Measurements from ENCODE around the gene PTH1R. TPM values are rescaled to one million over a fixed set of nuclear protein-coding genes. Genes with fewer than 3 reads are reported as not detected.
A peak's percentile ranks its signal among the peaks of the same experiment; 100 is the strongest.

The PTH1R gene
- total RNA-seq, 2 donors from 2014 or later: 5.6 to 8.9 TPM

DNA sequence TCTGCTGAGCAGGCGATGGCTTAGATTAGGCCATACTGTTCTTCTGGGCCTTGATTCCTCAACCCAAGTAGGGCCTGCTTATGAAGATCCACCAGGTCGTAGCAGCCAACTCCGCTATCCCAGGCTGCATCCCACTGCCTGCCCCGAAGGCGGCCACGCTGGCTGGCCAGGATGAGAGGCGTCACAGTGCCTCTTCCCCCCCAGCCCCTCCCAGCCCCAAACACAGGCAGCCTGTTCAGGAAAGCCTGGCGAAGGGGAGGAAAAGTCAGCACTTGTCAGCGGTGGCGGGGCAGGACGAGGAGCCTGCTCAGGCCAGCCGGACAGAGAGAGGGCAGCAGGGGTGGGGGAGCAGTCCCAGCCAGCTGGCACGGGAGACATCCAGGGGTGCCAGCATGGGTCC lies 11.2 kb downstream of the PTH1R start:
- DNase-seq (ENCODE audit: low spot score) (no peak), ATAC-seq (ENCODE audit: insufficient number of reproducible peaks, low FRiP score, low read depth) (no peak)
- H3K9me3 ChIP-seq: no peaks in the 10 kb centered on the region
- H3K4me1 ChIP-seq (ENCODE audit: control insufficient read depth in 1 of 2, low read depth in 2 of 2): peaks cover 8 to 40% of the 10 kb centered on the region in 2 donors
- no peaks in the 10 kb centered on the region for H3K36me3 ChIP-seq
- no peaks in the 10 kb centered on the region for H3K27me3 ChIP-seq (replicated peaks; ENCODE audit: insufficient read depth)
- H3K27ac ChIP-seq: no peak overlapping the region
- TF ChIP-seq, protein P1, sequence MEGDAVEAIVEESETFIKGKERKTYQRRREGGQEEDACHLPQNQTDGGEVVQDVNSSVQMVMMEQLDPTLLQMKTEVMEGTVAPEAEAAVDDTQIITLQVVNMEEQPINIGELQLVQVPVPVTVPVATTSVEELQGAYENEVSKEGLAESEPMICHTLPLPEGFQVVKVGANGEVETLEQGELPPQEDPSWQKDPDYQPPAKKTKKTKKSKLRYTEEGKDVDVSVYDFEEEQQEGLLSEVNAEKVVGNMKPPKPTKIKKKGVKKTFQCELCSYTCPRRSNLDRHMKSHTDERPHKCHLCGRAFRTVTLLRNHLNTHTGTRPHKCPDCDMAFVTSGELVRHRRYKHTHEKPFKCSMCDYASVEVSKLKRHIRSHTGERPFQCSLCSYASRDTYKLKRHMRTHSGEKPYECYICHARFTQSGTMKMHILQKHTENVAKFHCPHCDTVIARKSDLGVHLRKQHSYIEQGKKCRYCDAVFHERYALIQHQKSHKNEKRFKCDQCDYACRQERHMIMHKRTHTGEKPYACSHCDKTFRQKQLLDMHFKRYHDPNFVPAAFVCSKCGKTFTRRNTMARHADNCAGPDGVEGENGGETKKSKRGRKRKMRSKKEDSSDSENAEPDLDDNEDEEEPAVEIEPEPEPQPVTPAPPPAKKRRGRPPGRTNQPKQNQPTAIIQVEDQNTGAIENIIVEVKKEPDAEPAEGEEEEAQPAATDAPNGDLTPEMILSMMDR (IDR thresholded peaks at IDR 0.05): no peak
- H3K4me3 ChIP-seq: no peak overlapping the region

- H3K27ac ChIP-seq: no peak overlapping the region
- no peaks in the 10 kb centered on the region for H3K9me3 ChIP-seq
- peaks cover 8 to 34% of the 10 kb centered on the region in 2 donors for H3K4me1 ChIP-seq (ENCODE audit: control insufficient read depth in 1 of 2, low read depth in 2 of 2)
- no peak overlapping the region for H3K4me3 ChIP-seq
- DNase-seq (ENCODE audit: low spot score): no peak
- no peaks in the 10 kb centered on the region for H3K36me3 ChIP-seq
- no peak for ATAC-seq (ENCODE audit: insufficient number of reproducible peaks, low FRiP score, low read depth)
- no peaks in the 10 kb centered on the region for H3K27me3 ChIP-seq (replicated peaks; ENCODE audit: insufficient read depth)
- TF ChIP-seq, protein P1 (IDR thresholded peaks at IDR 0.05): no peak
Measured at GRCh38 chr3:46889381-46890110, 12.0 kb downstream of the PTH1R start.

DNA sequence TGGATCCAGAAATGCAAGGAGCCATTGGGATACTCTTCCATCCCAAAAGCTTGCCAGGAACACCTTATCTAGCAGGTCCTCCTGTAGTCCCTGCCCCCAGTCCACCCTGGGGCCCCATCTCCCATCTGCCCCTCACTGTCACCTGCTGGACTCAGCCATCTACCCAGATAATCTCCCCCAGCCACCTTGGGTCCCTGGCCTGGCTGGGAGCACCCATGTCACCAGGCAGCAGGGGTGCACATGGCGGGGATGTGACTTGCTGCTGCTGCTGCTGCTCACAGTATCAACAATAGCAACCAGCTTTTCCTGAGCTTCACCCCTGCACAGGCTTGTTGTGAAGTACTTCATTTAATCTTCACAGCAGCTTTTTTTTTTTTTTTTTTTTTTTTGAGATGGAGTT lies 12.6 kb downstream of the PTH1R start:
- no peaks in the 10 kb centered on the region for H3K27me3 ChIP-seq (replicated peaks; ENCODE audit: insufficient read depth)
- no peak overlapping the region for H3K27ac ChIP-seq
- H3K4me1 ChIP-seq (ENCODE audit: control insufficient read depth in 1 of 2, low read depth in 2 of 2): peaks cover 8 to 30% of the 10 kb centered on the region in 2 donors
- TF ChIP-seq, protein P1 (IDR thresholded peaks at IDR 0.05): no peak
- no peaks in the 10 kb centered on the region for H3K36me3 ChIP-seq
- ATAC-seq (ENCODE audit: insufficient number of reproducible peaks, low FRiP score, low read depth): no peak
- no peaks in the 10 kb centered on the region for H3K9me3 ChIP-seq
- no peak for DNase-seq (ENCODE audit: low spot score)
- no peak overlapping the region for H3K4me3 ChIP-seq

GRCh38 chr3:46891132-46891531 lies 13.6 kb downstream of the PTH1R start:
- TF ChIP-seq, protein P1 (IDR thresholded peaks at IDR 0.05): no peak
- no peaks in the 10 kb centered on the region for H3K9me3 ChIP-seq
- H3K4me3 ChIP-seq: no peak overlapping the region
- H3K27me3 ChIP-seq (replicated peaks; ENCODE audit: insufficient read depth): no peaks in the 10 kb centered on the region
- ATAC-seq (ENCODE audit: insufficient number of reproducible peaks, low FRiP score, low read depth) (no peak), DNase-seq (ENCODE audit: low spot score) (no peak)
- H3K27ac ChIP-seq: no peak overlapping the region
- peaks cover 8 to 30% of the 10 kb centered on the region in 2 donors for H3K4me1 ChIP-seq (ENCODE audit: control insufficient read depth in 1 of 2, low read depth in 2 of 2)
- no peaks in the 10 kb centered on the region for H3K36me3 ChIP-seq

- DNase-seq (ENCODE audit: low spot score) (peak; percentile 71), ATAC-seq (ENCODE audit: insufficient number of reproducible peaks, low FRiP score, low read depth) (no peak)
- H3K36me3 ChIP-seq: no peaks in the 10 kb centered on the region
- H3K27ac ChIP-seq: peak overlapping the region in 1 of 2 donors; percentile 25
- H3K4me1 ChIP-seq (ENCODE audit: control insufficient read depth in 1 of 2, low read depth in 2 of 2): peaks cover 8 to 30% of the 10 kb centered on the region in 2 donors
- TF ChIP-seq, protein P1 (IDR thresholded peaks at IDR 0.05): no peak
- H3K9me3 ChIP-seq: no peaks in the 10 kb centered on the region
- H3K27me3 ChIP-seq (replicated peaks; ENCODE audit: insufficient read depth): no peaks in the 10 kb centered on the region
- peak overlapping the region; percentile 70 for H3K4me3 ChIP-seq
Measured at GRCh38 chr3:46892285-46893145, 15.0 kb downstream of the PTH1R start.

Data from thoracic aorta (tissue), 2 donors.